ENCODE data around the gene OR4D10. TPM values are rescaled to one million over a fixed set of nuclear protein-coding genes. Genes with fewer than 3 reads are reported as not detected.

Gene OR4D10
- total and polyA plus RNA-seq, 2 donors (not counting 1 experiment from before 2014, with no cell fraction given) = not detected

GRCh38 chr11:59528711-59529110 is 55.6 kb downstream of the OR4D10 start:
- no peak overlapping the region for H3K4me2 ChIP-seq (replicated peaks; ENCODE audit: low read depth, low read length, poor library complexity, severe bottlenecking)
- DNase-seq (no peak), ATAC-seq (ENCODE audit: low read depth) (no peak)
- ChIA-PET CTCF (interaction anchor here (0.9 to 1.6 kb wide), 2 partner anchors 9 to 152 kb away, joined by 4 read pairs; no protein-coding TSS in a partner anchor), POLR2A (no interaction called here)
- H4K20me1 ChIP-seq (ENCODE audit: control insufficient read depth, insufficient read depth, low read length, poor library complexity, severe bottlenecking) = no peaks in the 10 kb centered on the region
- H3K9ac ChIP-seq (ENCODE audit: low read length) = no peak overlapping the region
- H3K27me3 Mint-ChIP-seq = peaks cover 11% of the 10 kb centered on the region
- H3K4me3 ChIP-seq (ENCODE audit: control extremely low read depth in 1 of 5, extremely low read depth in 1 of 5, insufficient read depth in 1 of 5, low read depth in 2 of 5, low read length in 4 of 5) = no peak overlapping the region
- H3K27ac Mint-ChIP-seq = no peak overlapping the region
- H3K4me1 Mint-ChIP-seq = no peaks in the 10 kb centered on the region
- H3K27me3 ChIP-seq (replicated peaks in 1 of 4; ENCODE audit: control extremely low read depth in 1 of 4, control insufficient read depth in 3 of 4, insufficient read depth in 4 of 4, low read length in 3 of 4) = no peaks in the 10 kb centered on the region
- WGBS (ENCODE audit: insufficient coverage) = 90% methylated on average over 6 of the region's 7 CpGs
- H3K4me3 Mint-ChIP-seq = no peak overlapping the region
- no peaks in the 10 kb centered on the region for H3K9me3 ChIP-seq (ENCODE audit: control extremely low read depth in 1 of 3, control insufficient read depth in 2 of 3, insufficient read depth in 1 of 3, low read length in 2 of 3)
- no peaks in the 10 kb centered on the region for H3K9me3 Mint-ChIP-seq (ENCODE audit: insufficient read depth)
- no peaks in the 10 kb centered on the region for H3K36me3 ChIP-seq (replicated peaks in 1 of 2; ENCODE audit: control extremely low read depth in 1 of 2, control insufficient read depth in 1 of 2, extremely low read depth in 1 of 2, insufficient read depth in 2 of 2, low read length in 1 of 2)
- H3K27ac ChIP-seq (ENCODE audit: low read length in 2 of 2) = no peak overlapping the region
- no peaks in the 10 kb centered on the region for H3K79me2 ChIP-seq (ENCODE audit: control insufficient read depth, insufficient read depth, low read length)
- no peak for TF ChIP-seq CTCF (IDR thresholded peaks at IDR 0.05)
- no peak for TF ChIP-seq EZH2 (IDR thresholded peaks at IDR 0.05; ENCODE audit: borderline replicate concordance, insufficient read depth, low read depth, low read length, poor library complexity, severe bottlenecking)
- H3K4me1 ChIP-seq (ENCODE audit: control insufficient read depth in 2 of 2, insufficient read depth in 2 of 2, low read length in 2 of 2) = no peaks in the 10 kb centered on the region
- H2AFZ ChIP-seq (ENCODE audit: insufficient read depth, low read depth, low read length, poor library complexity, severe bottlenecking) = no peak overlapping the region
- intact Hi-C loops (cut with micrococcal nuclease) = no loop called here

Other genes with a start within 250 kb of the OR4D10 start
- 0.12 TPM in 1 of 2 replicates, not detected in the other for gene OR5AN1, start 114.4 kb upstream of the OR4D10 start, total RNA-seq
- 0.17 TPM in 1 of 2 replicates, not detected in the other for gene OR5AN1, start 114.4 kb upstream of the OR4D10 start, polyA plus RNA-seq
- not detected in 2 replicates for gene OR5A2, start 46.9 kb upstream of the OR4D10 start, total RNA-seq
- not detected in 2 replicates for gene OR5A2, start 46.9 kb upstream of the OR4D10 start, polyA plus RNA-seq
- gene OR5A1, start 36.8 kb upstream of the OR4D10 start, total RNA-seq = not detected in 2 replicates
- gene OR5A1, start 36.8 kb upstream of the OR4D10 start, polyA plus RNA-seq = not detected in 2 replicates
- not detected in 2 replicates for gene OR4D6, start 16.4 kb upstream of the OR4D10 start, total RNA-seq
- not detected in 2 replicates for gene OR4D6, start 16.4 kb upstream of the OR4D10 start, polyA plus RNA-seq
- gene OR4D11, start 30.3 kb downstream of the OR4D10 start, total RNA-seq = not detected in 2 replicates
- gene OR4D11, start 30.3 kb downstream of the OR4D10 start, polyA plus RNA-seq = not detected in 2 replicates
- not detected in 2 replicates for gene OR4D9, start 38.2 kb downstream of the OR4D10 start, total RNA-seq
- not detected in 2 replicates for gene OR4D9, start 38.2 kb downstream of the OR4D10 start, polyA plus RNA-seq
- gene OSBP, start 142.5 kb downstream of the OR4D10 start, total RNA-seq = 40.2 and 42.5 TPM in 2 replicates
- gene OSBP, start 142.5 kb downstream of the OR4D10 start, polyA plus RNA-seq = 12.6 and 25.3 TPM in 2 replicates
- 45.0 and 46.0 TPM in 2 replicates for gene PATL1, start 195.7 kb downstream of the OR4D10 start, total RNA-seq
- gene PATL1, start 195.7 kb downstream of the OR4D10 start, polyA plus RNA-seq = 40.8 and 56.2 TPM in 2 replicates
- gene OR10V1, start 240.5 kb downstream of the OR4D10 start, total RNA-seq = not detected in 2 replicates
- not detected in 2 replicates for gene OR10V1, start 240.5 kb downstream of the OR4D10 start, polyA plus RNA-seq